HL-60 (cell line): ENCODE measurements around the gene BFSP2.

Experiments
- CTCF ChIP-seq: IDR thresholded peaks from one replicate; pipeline ENCODE4 v1.5.1; 2011; ENCODE audit warnings: low read length, control low read depth, inconsistent platforms; ENCODE audit not compliant: insufficient read depth
- POLR2AphosphoS5 ChIP-seq: IDR thresholded peaks from 2 replicates; pipeline ENCODE4 v1.6.1; 2012; ENCODE audit warnings: low read depth
- REST ChIP-seq: IDR thresholded peaks from 2 replicates; pipeline ENCODE4 v1.6.1; 2012; ENCODE audit warnings: low read depth; ENCODE audit not compliant: insufficient replicate concordance

DNA sequence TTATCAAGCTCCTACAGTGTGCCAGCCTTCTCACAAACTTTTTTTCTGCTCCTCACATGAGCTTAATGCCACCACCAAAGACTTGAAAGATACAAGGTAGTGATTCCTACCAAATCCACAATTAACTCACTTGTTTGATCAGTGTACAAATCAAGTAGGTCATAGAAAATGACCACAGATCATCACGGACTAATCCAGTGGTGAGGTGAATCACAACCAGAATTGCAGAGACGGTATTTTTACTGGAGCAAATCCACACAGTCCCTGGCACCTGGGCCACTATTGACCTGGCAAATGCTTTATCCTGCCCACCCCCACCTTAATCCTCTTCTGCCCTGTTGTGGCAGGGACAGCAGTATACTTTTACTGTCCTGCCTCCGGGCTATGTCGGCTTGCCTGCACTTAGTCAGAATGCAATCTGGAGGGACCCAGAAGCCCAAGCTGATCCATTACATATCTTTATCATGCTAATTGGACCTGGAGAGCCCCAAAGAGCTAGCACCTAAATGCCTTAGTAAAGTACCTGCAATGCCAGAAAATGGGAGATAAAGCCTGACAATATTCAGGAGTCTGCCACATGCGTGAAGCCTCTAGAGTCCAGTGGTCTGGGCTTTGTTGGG is 89.7 kb downstream of the BFSP2 start:
- TF ChIP-seq POLR2AphosphoS5: no peak
- TF ChIP-seq CTCF: no peak
- TF ChIP-seq REST: no peak
